OCI-LY7 (cell line): ENCODE measurements around the gene PSAPL1. TPM values are rescaled to one million over a fixed set of nuclear protein-coding genes. Genes with fewer than 3 reads are reported as not detected.

Experiments
- BruUV-seq: library from RNA; stranded (reverse); fragments of 400-500 nt; replicated peaks from 2 replicates; lab custom pipeline; 2021; lab: Mats Ljungman, UMichigan
- CTCF ChIA-PET: fragments of 300-600 bp; sonication (Branson Sonifier 250); formaldehyde crosslinking; loops from one replicate; lab custom pipeline; 2022; ENCODE audit warnings: antibody characterized with exemption; ENCODE audit not compliant: unreplicated experiment; lab: Charles Lee
- POLR2A ChIA-PET: fragments of 300-600 bp; sonication (Branson Sonifier 250); formaldehyde crosslinking; loops from one replicate; lab custom pipeline; 2022; ENCODE audit warnings: antibody characterized with exemption; lab: Charles Lee
- DNase-seq: peaks from one replicate; pipeline ENCODE4 v3.0.0-alpha.2; 2015; ENCODE audit warnings: low spot score
- H2AFZ ChIP-seq: fragments of 200-600 bp; sonication (generic), shearing (Covaris generic); 2 replicates; pipeline ENCODE4 v1.6.1; 2014; ENCODE audit warnings: mild to moderate bottlenecking, antibody characterized with exemption, low read length, moderate library complexity
- H3K27ac ChIP-seq: fragments of 200-600 bp; sonication (generic); 2 replicates; pipeline ENCODE4 v1.5.1; 2014; ENCODE audit warnings: mixed run types, low read depth, mild to moderate bottlenecking, moderate library complexity, low read length, inconsistent platforms; ENCODE audit not compliant: poor library complexity, severe bottlenecking
- H3K36me3 ChIP-seq: fragments of 200-600 bp; sonication (generic); 2 replicates; pipeline ENCODE4 v1.6.1; 2014; ENCODE audit warnings: mild to moderate bottlenecking, antibody characterized with exemption, low read length, moderate library complexity, mixed read lengths; ENCODE audit not compliant: insufficient read depth
- H3K4me1 ChIP-seq: fragments of 200-600 bp; sonication (generic); 2 replicates; pipeline ENCODE4 v1.5.1; 2014; ENCODE audit warnings: mild to moderate bottlenecking, low read length; ENCODE audit not compliant: insufficient read depth, poor library complexity, severe bottlenecking
- H3K4me2 ChIP-seq: fragments of 200-600 bp; sonication (generic); 2 replicates; pipeline ENCODE4 v1.6.1; 2014; ENCODE audit warnings: mild to moderate bottlenecking, low read length
- H3K4me3 ChIP-seq: fragments of 200-600 bp; sonication (generic); 2 replicates; pipeline ENCODE4 v1.5.1; 2014; ENCODE audit warnings: mild to moderate bottlenecking, low read depth, low read length; ENCODE audit not compliant: poor library complexity, severe bottlenecking
- H3K79me2 ChIP-seq: fragments of 200-600 bp; sonication (generic); 2 replicates; pipeline ENCODE4 v1.6.1; 2016; ENCODE audit warnings: low read depth, mild to moderate bottlenecking, low read length, moderate library complexity, mixed read lengths; ENCODE audit not compliant: insufficient read depth
- H3K9me2 ChIP-seq: fragments of 200-600 bp; sonication (generic); 2 replicates; pipeline ENCODE4 v1.6.1; 2016; ENCODE audit warnings: mild to moderate bottlenecking, low read length, mixed read lengths; ENCODE audit not compliant: insufficient read depth
- H3K9me3 ChIP-seq: fragments of 200-600 bp; sonication (generic); 2 replicates; pipeline ENCODE4 v1.6.1; 2014; ENCODE audit warnings: mild to moderate bottlenecking, mixed run types, low read length, mixed read lengths
- H4K20me1 ChIP-seq: fragments of 200-600 bp; sonication (generic); 2 replicates; pipeline ENCODE4 v1.6.1; 2014; ENCODE audit warnings: mild to moderate bottlenecking, antibody characterized with exemption, low read length, moderate library complexity, mixed read lengths; ENCODE audit not compliant: insufficient read depth
- CTCF ChIP-seq: fragments of 200-600 bp; sonication (generic); conservative IDR thresholded peaks from 2 replicates; pipeline ENCODE4 v1.5.1; 2014; ENCODE audit warnings: mild to moderate bottlenecking, antibody characterized with exemption, low read length, moderate library complexity, mixed read lengths
- EZH2phosphoT487 ChIP-seq: fragments of 200-600 bp; sonication (generic); IDR thresholded peaks from 2 replicates; pipeline ENCODE4 v1.6.1; 2018; ENCODE audit warnings: low read depth, borderline replicate concordance, mild to moderate bottlenecking, mixed run types, antibody characterized with exemption, low read length, moderate library complexity, mixed read lengths
- intact Hi-C: fragments of 100-400 bp; cut with micrococcal nuclease; formaldehyde crosslinking; loops from one replicate; pipeline ENCODE4 v1.10.0; 2022; ENCODE audit not compliant: unreplicated experiment
- total RNA-seq, 2 experiments: library from RNA; depleted of rRNA in 1 of 2; stranded (reverse); fragments of >200 nt in 1 of 2; shearing (Covaris generic) in 1 of 2; gene quantifications; 2 replicates each; pipeline ENCODE4 v1.2.3, GENCODE V29; 2014 to 2022

Gene PSAPL1
- total RNA-seq, 2 experiments from 2014 or later, result not detected

GRCh38 chr4:7430368-7430964 lies 4.3 kb downstream of the PSAPL1 start:
- H3K27ac ChIP-seq, result no peak overlapping the region
- H4K20me1 ChIP-seq, result no peaks in the 10 kb centered on the region
- intact Hi-C loops, result no loop called here
- H3K36me3 ChIP-seq, result no peaks in the 10 kb centered on the region
- TF ChIP-seq CTCF, result no peak
- no peak for TF ChIP-seq EZH2phosphoT487
- H3K4me3 ChIP-seq, result no peak overlapping the region
- ChIA-PET CTCF (no interaction called here), POLR2A (no interaction called here)
- no peaks in the 10 kb centered on the region for H3K4me1 ChIP-seq
- no peak for DNase-seq
- H3K9me2 ChIP-seq, result no peaks in the 10 kb centered on the region
- H3K79me2 ChIP-seq, result no peaks in the 10 kb centered on the region
- H2AFZ ChIP-seq, result no peak overlapping the region
- no peaks in the 10 kb centered on the region for H3K9me3 ChIP-seq
- no TSS peak for BruUV-seq
- no peak overlapping the region for H3K4me2 ChIP-seq

- intact Hi-C loops, result no loop called here
- no peak for DNase-seq
- Histone ChIP-seq H4K20me1 (no peaks in the 10 kb centered on the region), H3K9me2 (no peaks in the 10 kb centered on the region), H3K4me1 (no peaks in the 10 kb centered on the region), H3K4me3 (no peak overlapping the region), H3K4me2 (no peak overlapping the region), H3K36me3 (no peaks in the 10 kb centered on the region), H3K79me2 (no peaks in the 10 kb centered on the region), H2AFZ (no peak overlapping the region), H3K9me3 (no peaks in the 10 kb centered on the region), H3K27ac (no peak overlapping the region)
- TF ChIP-seq CTCF (no peak), EZH2phosphoT487 (no peak)
- ChIA-PET CTCF (no interaction called here), POLR2A (no interaction called here)
- BruUV-seq, result no TSS peak
Observed at GRCh38 chr4:7429601-7430078, 5.1 kb downstream of the PSAPL1 start.

GRCh38 chr4:7429069-7429416 lies 5.7 kb downstream of the PSAPL1 start:
- intact Hi-C loops, result no loop called here

More at GRCh38 chr4:7429069-7429416, 5.7 kb downstream of the PSAPL1 start:
- H3K27ac ChIP-seq, result no peak overlapping the region
- no peaks in the 10 kb centered on the region for H4K20me1 ChIP-seq
- no peak for DNase-seq
- no peaks in the 10 kb centered on the region for H3K36me3 ChIP-seq
- TF ChIP-seq CTCF, result no peak
- ChIA-PET CTCF (no interaction called here), POLR2A (no interaction called here)
- H2AFZ ChIP-seq, result no peak overlapping the region
- no peaks in the 10 kb centered on the region for H3K79me2 ChIP-seq
- H3K9me2 ChIP-seq, result no peaks in the 10 kb centered on the region
- no TSS peak for BruUV-seq
- H3K4me3 ChIP-seq, result no peak overlapping the region
- no peaks in the 10 kb centered on the region for H3K9me3 ChIP-seq
- no peak overlapping the region for H3K4me2 ChIP-seq
- H3K4me1 ChIP-seq, result no peaks in the 10 kb centered on the region
